IPS-NIHi7 (cell line): ENCODE results near the gene C1QTNF1.

ENCODE experiments used
- DNase-seq: peaks from one replicate; pipeline ENCODE4 v3.0.0; 2012; ENCODE audit warnings: mixed read lengths; ENCODE audit errors: extremely low spot score

Gene C1QTNF1

GRCh38 chr17:79023886-79024771, at the start of gene C1QTNF1:
TSS of gene C1QTNF1 (plus strand) at chr17:79024169. CDS start at chr17:79043969, 19,800 bp downstream.
- peak; percentile 81 for DNase-seq

GRCh38 chr17:78974635-78975591, 49.1 kb upstream of the C1QTNF1 start:
- DNase-seq, result no peak

GRCh38 chr17:78976907-78977680, 46.9 kb upstream of the C1QTNF1 start:
- no peak for DNase-seq

GRCh38 chr17:78977681-78977943, 46.4 kb upstream of the C1QTNF1 start:
- DNase-seq, result no peak

- DNase-seq, result no peak
Measured at GRCh38 chr17:78977997-78978973, 45.7 kb upstream of the C1QTNF1 start.

- peak; percentile 76 for DNase-seq
Measured at GRCh38 chr17:78979780-78980623, 44.0 kb upstream of the C1QTNF1 start, which contains the start of gene LGALS3BP. TSS of gene LGALS3BP (minus strand) at chr17:78979923. CDS start at chr17:78977191, 2,732 bp downstream.

- DNase-seq, result no peak
Measured at GRCh38 chr17:78980624-78980972, 43.4 kb upstream of the C1QTNF1 start.

GRCh38 chr17:78981010-78981888, 42.7 kb upstream of the C1QTNF1 start:
- no peak for DNase-seq

- no peak for DNase-seq
Measured at GRCh38 chr17:78985395-78985794, 38.6 kb upstream of the C1QTNF1 start.

GRCh38 chr17:78986048-78986648, 37.8 kb upstream of the C1QTNF1 start:
- no peak for DNase-seq

GRCh38 chr17:78986649-78987328, 37.2 kb upstream of the C1QTNF1 start:
- DNase-seq, result peak; percentile 38

- DNase-seq, result no peak
Measured at GRCh38 chr17:78988152-78988551, 35.8 kb upstream of the C1QTNF1 start.

GRCh38 chr17:78990349-78991016, 33.5 kb upstream of the C1QTNF1 start:
- DNase-seq, result no peak

GRCh38 chr17:78991017-78991738, 32.8 kb upstream of the C1QTNF1 start:
- no peak for DNase-seq

- DNase-seq, result no peak
Measured at GRCh38 chr17:78991906-78992532, 31.9 kb upstream of the C1QTNF1 start.
